Muscle layer of duodenum (tissue), 2 donors: Measurements from ENCODE around the gene HOXC5.

Source experiments
- H3K27ac ChIP-seq: one replicate; pipeline ENCODE4 v1.7.0; 2013; ENCODE audit warnings: mild to moderate bottlenecking, low read length
- H3K27me3 ChIP-seq: one replicate; pipeline ENCODE4 v1.7.0; 2013; ENCODE audit warnings: low read depth, mild to moderate bottlenecking, control low read depth, low read length
- H3K36me3 ChIP-seq, 2 donors: one replicate each; pipeline ENCODE4 v1.7.0; 2013; ENCODE audit warnings: low read length in 2 of 2, control low read depth in 1 of 2, mild to moderate bottlenecking in 1 of 2; ENCODE audit not compliant: insufficient read depth in 2 of 2, control insufficient read depth in 1 of 2
- H3K4me1 ChIP-seq, 2 donors: one replicate each; pipeline ENCODE4 v1.7.0; 2013; ENCODE audit warnings: low read length in 2 of 2, mild to moderate bottlenecking in 2 of 2, control low read depth in 1 of 2, moderate library complexity in 1 of 2; ENCODE audit not compliant: insufficient read depth in 2 of 2, control insufficient read depth in 1 of 2
- H3K4me3 ChIP-seq, 2 donors: one replicate each; pipeline ENCODE4 v1.7.0; 2013; ENCODE audit warnings: low read length in 2 of 2, low read depth in 1 of 2, mild to moderate bottlenecking in 1 of 2
- H3K9me3 ChIP-seq, 2 donors: one replicate each; pipeline ENCODE4 v1.7.0; 2013; ENCODE audit warnings: low read length in 2 of 2, control low read depth in 1 of 2, mild to moderate bottlenecking in 1 of 2; ENCODE audit not compliant: control insufficient read depth in 1 of 2
- donor health status: healthy.

HOXC5 gene

DNA sequence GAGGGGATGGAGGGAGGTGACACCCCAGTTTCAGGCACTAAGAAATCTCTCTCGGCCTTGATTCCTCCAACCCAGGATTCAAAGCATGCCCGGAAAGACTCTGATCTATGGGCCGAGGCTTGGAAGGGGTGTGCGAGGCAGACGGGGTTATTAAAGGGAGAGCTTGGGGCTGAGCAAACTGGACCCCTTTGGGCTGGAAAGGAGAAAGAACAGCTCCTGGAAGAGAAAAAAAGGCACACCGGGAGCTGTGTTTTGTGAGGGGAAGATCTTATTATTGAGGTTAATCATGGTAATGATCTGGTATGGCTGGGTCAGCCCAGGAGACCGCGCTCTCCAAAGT is 15.1 kb downstream of the HOXC5 start:
- peaks cover 13% of the 10 kb centered on the region for H3K27me3 ChIP-seq
- no peaks in the 10 kb centered on the region for H3K36me3 ChIP-seq
- H3K4me3 ChIP-seq: no peak overlapping the region
- H3K4me1 ChIP-seq: peaks cover 0 to 10% of the 10 kb centered on the region in 2 donors
- no peaks in the 10 kb centered on the region for H3K9me3 ChIP-seq
- H3K27ac ChIP-seq: no peak overlapping the region

DNA sequence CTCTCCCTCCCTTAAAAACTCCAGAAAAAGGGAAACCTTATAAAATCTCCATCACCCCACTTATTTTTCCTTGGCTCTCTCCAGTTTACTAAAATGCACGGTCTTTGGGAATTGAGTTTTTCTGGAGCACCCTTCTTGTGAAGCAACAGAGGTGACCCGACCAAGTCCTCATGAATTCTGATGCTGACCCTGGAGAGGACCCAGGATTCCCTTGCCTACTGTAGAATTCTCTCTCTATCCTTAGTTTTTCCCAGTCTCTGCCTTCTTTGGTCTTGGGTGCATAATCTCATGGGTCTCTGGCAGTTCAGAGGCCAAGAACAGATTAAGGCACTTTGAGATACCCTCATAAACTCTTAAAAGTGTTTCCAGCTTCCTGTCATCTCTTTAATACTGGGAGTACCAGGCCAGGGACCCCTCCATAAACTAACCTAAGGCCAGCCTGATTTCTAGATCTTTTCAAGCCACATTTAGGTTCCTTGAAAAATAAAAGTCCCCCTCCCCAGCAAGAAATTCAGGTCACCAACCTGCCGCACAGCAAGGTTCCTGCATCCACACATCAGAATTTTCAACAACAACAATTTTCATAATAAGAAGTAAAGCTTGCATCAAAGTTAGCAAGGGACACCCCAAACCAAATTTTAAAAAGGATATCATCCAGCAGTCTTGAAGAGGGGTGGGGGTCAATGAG is 15.7 kb downstream of the HOXC5 start:
- H3K9me3 ChIP-seq: no peaks in the 10 kb centered on the region
- H3K36me3 ChIP-seq: no peaks in the 10 kb centered on the region
- H3K27ac ChIP-seq: no peak overlapping the region
- H3K4me3 ChIP-seq: no peak overlapping the region
- H3K4me1 ChIP-seq: peaks cover 0 to 12% of the 10 kb centered on the region in 2 donors
- peaks cover 14% of the 10 kb centered on the region for H3K27me3 ChIP-seq

DNA sequence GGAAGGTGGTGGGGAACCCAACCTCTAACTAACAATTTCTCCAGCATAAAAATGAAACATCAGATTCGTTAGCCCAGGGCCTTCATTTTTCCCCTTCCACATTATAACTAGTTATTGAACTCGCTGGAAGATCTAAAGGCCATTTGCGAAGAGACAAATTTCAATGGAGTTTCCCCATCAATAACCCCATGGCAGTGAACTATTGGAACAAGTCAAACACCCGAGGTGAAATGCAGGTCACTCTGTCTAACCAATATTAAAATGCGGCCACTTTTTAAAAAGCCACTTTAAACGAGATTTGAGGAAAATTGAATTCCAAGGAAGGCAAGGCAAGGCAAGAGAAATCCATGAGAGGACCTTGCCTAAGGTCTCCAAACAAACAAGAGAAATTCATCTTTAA is 16.3 kb downstream of the HOXC5 start:
- Histone ChIP-seq H3K27ac (no peak overlapping the region), H3K27me3 (peaks cover 18% of the 10 kb centered on the region), H3K36me3 (no peaks in the 10 kb centered on the region), H3K4me1 (peaks cover 0 to 12% of the 10 kb centered on the region in 2 donors), H3K9me3 (no peaks in the 10 kb centered on the region), H3K4me3 (no peak overlapping the region)

DNA sequence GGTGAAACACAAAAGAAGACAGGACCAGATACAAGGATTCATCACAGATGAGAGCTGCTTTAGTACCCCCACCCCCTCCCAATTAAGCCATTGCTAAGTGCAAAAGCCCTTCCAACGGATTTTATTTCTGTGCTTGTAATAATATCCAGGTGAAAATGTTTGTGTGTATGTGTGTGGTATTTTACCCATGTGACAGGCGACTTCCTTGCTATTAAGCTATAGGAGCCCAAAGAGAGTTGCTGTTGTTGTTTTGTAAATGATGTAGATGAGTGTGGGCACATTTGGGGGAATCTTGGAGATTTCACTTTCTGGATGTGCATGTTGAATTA is 17.6 kb downstream of the HOXC5 start:
- peaks cover 20% of the 10 kb centered on the region for H3K27me3 ChIP-seq
- no peak overlapping the region for H3K4me3 ChIP-seq
- H3K27ac ChIP-seq: no peak overlapping the region
- H3K9me3 ChIP-seq: no peaks in the 10 kb centered on the region
- H3K36me3 ChIP-seq: no peaks in the 10 kb centered on the region
- peaks cover 0 to 14% of the 10 kb centered on the region in 2 donors for H3K4me1 ChIP-seq

DNA sequence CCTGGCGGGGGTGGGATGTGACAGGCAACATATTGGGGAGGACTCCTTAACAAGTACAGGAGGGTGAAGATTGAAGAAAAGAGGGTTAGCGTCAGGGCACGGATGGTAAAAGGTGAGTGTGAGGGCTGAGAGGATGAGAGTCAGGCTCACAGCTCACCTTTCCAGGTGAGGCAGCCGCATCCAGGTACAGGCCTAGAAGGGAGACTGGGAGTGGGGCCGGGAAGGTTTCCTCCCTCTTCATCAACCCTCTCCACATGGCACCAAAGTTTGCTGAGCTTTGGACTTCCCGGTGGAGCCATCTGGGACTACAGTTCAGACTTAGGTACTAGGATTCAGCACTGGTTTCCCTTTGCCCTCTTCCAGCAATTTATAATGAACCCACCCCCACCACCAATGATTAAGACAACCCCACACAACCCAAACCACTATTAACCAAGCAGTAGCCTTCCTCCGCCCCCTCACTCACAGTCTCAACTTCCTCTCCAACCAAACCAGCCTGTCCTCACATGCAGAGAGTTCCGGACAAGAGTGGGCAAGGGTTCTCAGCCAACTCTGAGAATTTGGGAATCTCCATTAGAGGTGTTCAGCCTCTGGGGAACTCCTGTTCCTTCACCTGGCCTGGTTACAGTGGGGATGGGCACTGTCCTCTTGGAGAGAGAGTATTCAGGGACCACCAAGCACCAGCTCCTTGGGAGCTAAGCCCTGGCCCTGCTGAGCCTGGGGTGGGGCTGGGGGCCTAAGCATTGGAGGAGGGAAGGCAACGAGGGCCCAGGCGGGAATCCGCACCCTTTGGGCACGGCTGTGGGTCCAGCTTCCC is 18.4 kb downstream of the HOXC5 start:
- peaks cover 0 to 22% of the 10 kb centered on the region in 2 donors for H3K4me1 ChIP-seq
- H3K36me3 ChIP-seq: no peaks in the 10 kb centered on the region
- H3K27ac ChIP-seq: no peak overlapping the region
- H3K9me3 ChIP-seq: no peaks in the 10 kb centered on the region
- peaks cover 20% of the 10 kb centered on the region for H3K27me3 ChIP-seq
- H3K4me3 ChIP-seq: no peak overlapping the region

DNA sequence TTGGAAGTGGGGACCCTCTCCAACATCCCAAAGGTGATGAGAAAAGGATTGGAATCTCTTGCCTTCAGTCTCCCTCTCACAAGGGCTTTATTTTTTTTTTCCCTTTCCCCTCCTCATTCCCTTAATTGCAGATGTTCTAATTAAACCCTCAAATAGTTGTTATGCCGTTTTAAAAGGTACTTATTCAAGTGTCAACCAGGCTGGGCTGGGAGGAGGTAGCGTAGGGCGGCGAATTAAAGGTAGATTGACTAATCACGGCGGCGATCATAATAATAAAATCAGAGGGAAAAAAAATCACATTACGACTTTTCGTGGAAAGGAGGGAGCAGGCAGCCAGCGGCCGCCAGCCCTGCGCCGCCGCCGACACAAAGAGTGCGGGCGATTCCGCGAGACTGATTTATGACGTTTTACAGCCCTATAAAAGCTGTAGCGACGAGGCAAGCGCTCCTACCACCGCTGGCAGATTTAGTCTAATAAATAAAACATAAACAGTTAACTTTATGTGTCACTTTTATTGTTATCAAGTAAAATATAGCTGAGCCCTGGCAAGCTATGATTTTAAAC is 19.1 kb downstream of the HOXC5 start:
- Histone ChIP-seq H3K36me3 (no peaks in the 10 kb centered on the region), H3K9me3 (no peaks in the 10 kb centered on the region), H3K4me3 (peak overlapping the region in 1 of 2 donors; percentile 83), H3K4me1 (peaks cover 0 to 22% of the 10 kb centered on the region in 2 donors), H3K27ac (no peak overlapping the region), H3K27me3 (peaks cover 16% of the 10 kb centered on the region)

DNA sequence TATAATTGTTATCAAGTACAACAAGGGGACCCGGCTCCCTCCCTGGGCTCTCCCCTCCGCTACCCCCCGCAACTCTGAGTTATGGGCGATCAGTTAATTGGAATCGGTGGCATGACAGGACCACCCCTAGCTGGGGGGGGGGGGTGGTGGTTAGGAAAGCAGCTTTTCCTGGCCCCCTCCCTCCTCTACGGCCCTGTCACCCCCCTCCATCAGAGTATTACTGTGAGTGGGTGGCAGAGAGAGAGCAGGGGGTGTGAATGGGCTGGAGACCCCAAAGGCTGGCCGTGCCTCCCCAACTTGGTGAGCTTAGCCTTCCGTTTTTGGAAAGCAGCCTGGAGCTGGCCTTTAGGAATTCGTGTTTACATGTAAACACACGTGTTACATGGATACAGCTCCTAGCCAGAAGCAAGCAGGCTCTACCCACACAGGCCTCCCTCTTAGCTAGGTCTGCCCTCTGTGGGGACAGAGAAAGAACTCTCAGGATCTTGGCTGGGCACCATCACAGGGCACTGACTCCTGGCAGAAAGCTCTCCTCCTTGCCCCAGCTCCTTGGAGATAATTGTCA is 19.7 kb downstream of the HOXC5 start:
- peak overlapping the region; percentile 83 to 86 for H3K4me3 ChIP-seq
- H3K27me3 ChIP-seq: peaks cover 12% of the 10 kb centered on the region
- no peaks in the 10 kb centered on the region for H3K9me3 ChIP-seq
- H3K36me3 ChIP-seq: no peaks in the 10 kb centered on the region
- peaks cover 0 to 22% of the 10 kb centered on the region in 2 donors for H3K4me1 ChIP-seq
- peak overlapping the region; percentile 77 for H3K27ac ChIP-seq

DNA sequence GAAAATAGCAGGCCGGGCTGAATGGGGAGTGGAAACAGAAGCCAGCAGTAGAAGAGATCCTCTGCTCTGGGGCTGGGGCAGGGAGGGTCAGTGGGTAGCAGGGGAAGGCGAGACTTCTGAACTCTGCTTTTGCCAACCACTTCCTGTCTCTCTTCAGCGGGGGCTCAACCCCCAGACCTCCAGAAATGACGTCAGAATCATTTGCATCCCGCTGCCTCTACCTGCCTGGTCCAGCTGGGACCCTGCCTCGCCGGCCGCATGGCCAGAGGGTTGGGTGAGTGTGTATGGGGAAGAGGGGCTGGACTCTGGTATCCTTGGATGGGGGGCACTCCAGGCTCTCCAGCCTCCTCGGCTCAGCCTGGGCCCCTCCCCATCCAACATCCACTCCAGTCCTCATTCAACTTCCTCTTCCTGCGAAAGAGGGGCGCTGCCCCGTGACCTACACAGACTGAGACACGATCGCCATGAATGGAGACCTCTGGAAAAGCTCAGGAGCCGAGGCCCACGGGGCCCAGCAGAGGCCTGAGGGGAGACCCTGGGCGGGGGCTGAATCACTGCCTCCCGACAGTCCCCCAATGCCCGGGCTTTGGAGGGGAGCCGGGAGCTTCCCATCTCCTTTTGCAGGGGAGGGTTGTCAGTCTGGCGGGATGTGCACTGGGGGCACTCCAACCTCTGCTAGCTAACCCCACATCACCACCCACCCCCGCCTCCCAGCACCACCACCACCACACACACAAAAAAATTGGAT is 20.3 kb downstream of the HOXC5 start:
- H3K27ac ChIP-seq: peak overlapping the region; percentile 77
- no peaks in the 10 kb centered on the region for H3K9me3 ChIP-seq
- peak overlapping the region; percentile 83 to 86 for H3K4me3 ChIP-seq
- peaks cover 12% of the 10 kb centered on the region for H3K27me3 ChIP-seq
- peaks cover 0 to 22% of the 10 kb centered on the region in 2 donors for H3K4me1 ChIP-seq
- H3K36me3 ChIP-seq: no peaks in the 10 kb centered on the region

DNA sequence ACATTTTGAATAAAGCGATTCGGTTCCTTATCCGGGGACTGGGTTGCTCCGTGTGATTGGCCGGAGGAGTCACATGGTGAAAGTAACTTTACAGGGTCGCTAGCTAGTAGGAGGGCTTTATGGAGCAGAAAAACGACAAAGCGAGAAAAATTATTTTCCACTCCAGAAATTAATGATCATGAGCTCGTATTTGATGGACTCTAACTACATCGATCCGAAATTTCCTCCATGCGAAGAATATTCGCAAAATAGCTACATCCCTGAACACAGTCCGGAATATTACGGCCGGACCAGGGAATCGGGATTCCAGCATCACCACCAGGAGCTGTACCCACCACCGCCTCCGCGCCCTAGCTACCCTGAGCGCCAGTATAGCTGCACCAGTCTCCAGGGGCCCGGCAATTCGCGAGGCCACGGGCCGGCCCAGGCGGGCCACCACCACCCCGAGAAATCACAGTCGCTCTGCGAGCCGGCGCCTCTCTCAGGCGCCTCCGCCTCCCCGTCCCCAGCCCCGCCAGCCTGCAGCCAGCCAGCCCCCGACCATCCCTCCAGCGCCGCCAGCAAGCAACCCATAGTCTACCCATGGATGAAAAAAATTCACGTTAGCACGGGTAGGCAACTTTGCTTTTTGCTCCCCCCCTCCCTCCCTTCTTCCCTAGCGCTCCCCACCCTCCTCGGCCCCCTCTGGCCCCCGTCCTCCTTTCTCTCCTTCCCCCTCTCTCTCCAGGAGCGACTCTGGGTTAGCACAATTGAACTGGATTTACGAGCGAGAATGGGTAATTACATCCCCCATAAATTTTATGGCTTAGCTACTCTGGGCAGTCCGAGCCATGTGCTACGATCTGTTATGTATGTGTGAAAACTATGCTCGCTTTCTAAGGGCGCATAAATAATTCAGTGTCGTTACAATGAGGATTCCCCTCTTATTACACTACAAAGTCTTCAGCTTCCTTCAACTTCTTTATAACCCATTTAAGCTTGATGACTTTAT is 21.2 kb downstream of the HOXC5 start, which contains the start of gene HOXC4:
Gene HOXC4, plus strand, starts transcription at position 85 of the 991 bp plus-strand sequence. Its CDS starts 88 bp downstream, at position 173.
- H3K9me3 ChIP-seq: no peaks in the 10 kb centered on the region
- peaks cover 12% of the 10 kb centered on the region for H3K27me3 ChIP-seq
- peak within 1 kb of the TSS; percentile 83 to 86 for H3K4me3 ChIP-seq
- H3K4me1 ChIP-seq: peaks cover 0 to 24% of the 10 kb centered on the region in 2 donors
- H3K36me3 ChIP-seq: no peaks in the 10 kb centered on the region
- H3K27ac ChIP-seq: peak within 1 kb of the TSS; percentile 77

DNA sequence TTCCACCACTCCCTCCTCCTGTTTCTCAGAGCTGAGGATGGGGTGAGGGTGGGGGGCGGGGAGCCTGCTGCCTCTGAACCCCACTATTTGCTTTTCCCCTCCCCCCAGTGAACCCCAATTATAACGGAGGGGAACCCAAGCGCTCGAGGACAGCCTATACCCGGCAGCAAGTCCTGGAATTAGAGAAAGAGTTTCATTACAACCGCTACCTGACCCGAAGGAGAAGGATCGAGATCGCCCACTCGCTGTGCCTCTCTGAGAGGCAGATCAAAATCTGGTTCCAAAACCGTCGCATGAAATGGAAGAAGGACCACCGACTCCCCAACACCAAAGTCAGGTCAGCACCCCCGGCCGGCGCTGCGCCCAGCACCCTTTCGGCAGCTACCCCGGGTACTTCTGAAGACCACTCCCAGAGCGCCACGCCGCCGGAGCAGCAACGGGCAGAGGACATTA is 21.9 kb downstream of the HOXC5 start:
- H3K27ac ChIP-seq: peak overlapping the region; percentile 19
- no peaks in the 10 kb centered on the region for H3K9me3 ChIP-seq
- peak overlapping the region; percentile 83 to 86 for H3K4me3 ChIP-seq
- peaks cover 12% of the 10 kb centered on the region for H3K27me3 ChIP-seq
- no peaks in the 10 kb centered on the region for H3K36me3 ChIP-seq
- peaks cover 0 to 29% of the 10 kb centered on the region in 2 donors for H3K4me1 ChIP-seq
